WTC11 (cell line): Measurements from ENCODE around the gene PRSS38. TPM values are rescaled to one million over a fixed set of nuclear protein-coding genes. Genes with fewer than 3 reads are reported as not detected.

Source experiments
- ATAC-seq: fragments of 200-7000 bp; cut with Tn5 transposase; 2 replicates; pipeline ENCODE4 v1.10.0; 2021; ENCODE audit warnings: mild to moderate bottlenecking, moderate library complexity
- CTCF ChIA-PET: fragments of 300-600 bp; sonication (Branson Sonifier 250); formaldehyde crosslinking; loops from one replicate; lab custom pipeline; 2021; ENCODE audit warnings: antibody characterized with exemption; lab: Charles Lee
- POLR2A ChIA-PET: fragments of 350-600 bp; sonication (Branson Sonifier 250); formaldehyde crosslinking; loops from one replicate; lab custom pipeline; 2021; ENCODE audit warnings: antibody characterized with exemption; lab: Charles Lee
- DNase-seq: peaks from one replicate; pipeline ENCODE4 v3.0.0; 2021; ENCODE audit warnings: low spot score
- H3K27ac Mint-ChIP-seq: 2 replicates; pipeline ENCODE4 v1.8.0; 2021; ENCODE audit warnings: mixed read lengths
- H3K27me3 Mint-ChIP-seq: 2 replicates; pipeline ENCODE4 v1.8.0; 2021; ENCODE audit warnings: low read depth, mild to moderate bottlenecking, moderate library complexity, mixed read lengths
- H3K36me3 Mint-ChIP-seq: 2 replicates; pipeline ENCODE4 v1.8.0; 2021; ENCODE audit warnings: mixed read lengths
- H3K4me1 Mint-ChIP-seq: 2 replicates; pipeline ENCODE4 v1.8.0; 2022; ENCODE audit warnings: mixed read lengths
- H3K4me3 Mint-ChIP-seq: 2 replicates; pipeline ENCODE4 v1.8.0; 2021; ENCODE audit warnings: mild to moderate bottlenecking, moderate library complexity, mixed read lengths
- H3K9me3 Mint-ChIP-seq: 2 replicates; pipeline ENCODE4 v1.8.0; 2021; ENCODE audit warnings: mixed read lengths
- CBFB ChIP-seq: sonication (generic); formaldehyde crosslinking; IDR thresholded peaks from 2 replicates; pipeline ENCODE4 v1.8.1; 2022; ENCODE audit warnings: mild to moderate bottlenecking, low read depth, missing genetic modification reagents
- CREB1 ChIP-seq: sonication (generic); formaldehyde crosslinking; IDR thresholded peaks from 2 replicates; pipeline ENCODE4 v1.8.0; 2023; ENCODE audit warnings: mild to moderate bottlenecking, missing genetic modification reagents
- EMX1 ChIP-seq: fragments of 250-450 bp; sonication (Bioruptor Pico); IDR thresholded peaks from 2 replicates; pipeline ENCODE4 v1.8.0; 2021; ENCODE audit warnings: mild to moderate bottlenecking
- ETV6 ChIP-seq: sonication (generic); formaldehyde crosslinking; IDR thresholded peaks from 2 replicates; pipeline ENCODE4 v1.8.1; 2022; ENCODE audit warnings: mild to moderate bottlenecking, missing genetic modification reagents
- FOXK1 ChIP-seq: sonication (generic); formaldehyde crosslinking; IDR thresholded peaks from 2 replicates; pipeline ENCODE4 v1.8.0; 2022; ENCODE audit warnings: mild to moderate bottlenecking, moderate library complexity, missing genetic modification reagents
- GRHL2 ChIP-seq: fragments of 250-450 bp; sonication (Bioruptor Pico); IDR thresholded peaks from 2 replicates; pipeline ENCODE4 v1.8.0; 2022; ENCODE audit warnings: mild to moderate bottlenecking, moderate library complexity; ENCODE audit not compliant: insufficient replicate concordance, severe bottlenecking
- IRF2 ChIP-seq: sonication (generic); formaldehyde crosslinking; IDR thresholded peaks from 2 replicates; pipeline ENCODE4 v1.8.0; 2022; ENCODE audit warnings: low read depth, missing genetic modification reagents, borderline replicate concordance
- JUN ChIP-seq: sonication (generic); formaldehyde crosslinking; IDR thresholded peaks from 2 replicates; pipeline ENCODE4 v1.8.0; 2023; ENCODE audit warnings: mild to moderate bottlenecking, missing genetic modification reagents
- NFYB ChIP-seq: sonication (generic); formaldehyde crosslinking; conservative IDR thresholded peaks from 2 replicates; pipeline ENCODE4 v1.8.0; 2022; ENCODE audit warnings: low read depth, missing genetic modification reagents
- PRRX2 ChIP-seq: fragments of 250-450 bp; sonication (Bioruptor Pico); IDR thresholded peaks from 2 replicates; pipeline ENCODE4 v1.8.0; 2021; ENCODE audit warnings: mild to moderate bottlenecking
- SMAD3 ChIP-seq: sonication (generic); formaldehyde crosslinking; IDR thresholded peaks from 2 replicates; pipeline ENCODE4 v1.8.0; 2022; ENCODE audit warnings: missing genetic modification reagents, mild to moderate bottlenecking, borderline replicate concordance
- SOX15 ChIP-seq: fragments of 250-450 bp; sonication (Bioruptor Pico); IDR thresholded peaks from 2 replicates; pipeline ENCODE4 v1.9.0; 2021; ENCODE audit warnings: mild to moderate bottlenecking
- SP1 ChIP-seq: sonication (generic); formaldehyde crosslinking; conservative IDR thresholded peaks from 2 replicates; pipeline ENCODE4 v1.8.1; 2022; ENCODE audit warnings: missing genetic modification reagents
- TEAD1 ChIP-seq: sonication (generic); formaldehyde crosslinking; IDR thresholded peaks from 2 replicates; pipeline ENCODE4 v1.8.0; 2022; ENCODE audit warnings: mild to moderate bottlenecking, missing genetic modification reagents
- TP53 ChIP-seq: sonication (generic); formaldehyde crosslinking; IDR thresholded peaks from 2 replicates; pipeline ENCODE4 v1.8.1; 2023; ENCODE audit warnings: mild to moderate bottlenecking, missing genetic modification reagents
- ZBTB43 ChIP-seq: sonication (generic); formaldehyde crosslinking; IDR thresholded peaks from 2 replicates; pipeline ENCODE4 v1.8.1; 2023; ENCODE audit warnings: mild to moderate bottlenecking, missing genetic modification reagents
- ZNF138 ChIP-seq: sonication (generic); formaldehyde crosslinking; conservative IDR thresholded peaks from 2 replicates; pipeline ENCODE4 v1.8.1; 2022; ENCODE audit warnings: mild to moderate bottlenecking, moderate library complexity, missing genetic modification reagents
- ZNF263 ChIP-seq: sonication (generic); formaldehyde crosslinking; IDR thresholded peaks from 2 replicates; pipeline ENCODE4 v1.8.1; 2022; ENCODE audit warnings: low read depth, mild to moderate bottlenecking, moderate library complexity, missing genetic modification reagents
- ZNF416 ChIP-seq: fragments of 250-450 bp; sonication (Bioruptor Pico); IDR thresholded peaks from 2 replicates; pipeline ENCODE4 v1.9.0; 2021; ENCODE audit warnings: mild to moderate bottlenecking, inconsistent platforms
- ZNF512 ChIP-seq: sonication (generic); formaldehyde crosslinking; IDR thresholded peaks from 2 replicates; pipeline ENCODE4 v1.8.1; 2022; ENCODE audit warnings: missing genetic modification reagents, borderline replicate concordance
- total RNA-seq: library from RNA; stranded (reverse); gene quantifications from 3 replicates; pipeline ENCODE4 v1.2.3, GENCODE V29; 2021
- TF ChIP-seq, protein P1 (sequence below): sonication (generic); formaldehyde crosslinking; IDR thresholded peaks from 2 replicates; pipeline ENCODE4 v1.8.0; 2022; ENCODE audit warnings: mild to moderate bottlenecking, missing genetic modification reagents
- TF ChIP-seq, protein P2 (sequence below): fragments of 250-450 bp; sonication (Bioruptor Pico); IDR thresholded peaks from 2 replicates; pipeline ENCODE4 v1.9.0; 2021; ENCODE audit warnings: moderate library complexity, mild to moderate bottlenecking, inconsistent platforms, borderline replicate concordance
- TF ChIP-seq, protein P3 (sequence below): sonication (generic); formaldehyde crosslinking; IDR thresholded peaks from 2 replicates; pipeline ENCODE4 v1.8.1; 2023; ENCODE audit warnings: mild to moderate bottlenecking, missing genetic modification reagents, moderate library complexity
- TF ChIP-seq, protein P4 (sequence below): sonication (generic); formaldehyde crosslinking; IDR thresholded peaks from 2 replicates; pipeline ENCODE4 v1.8.1; 2023; ENCODE audit warnings: mild to moderate bottlenecking, missing genetic modification reagents, moderate library complexity
- TF ChIP-seq, protein P5 (sequence below): fragments of 250-450 bp; sonication (Bioruptor Pico); IDR thresholded peaks from 2 replicates; pipeline ENCODE4 v1.9.0; 2021; ENCODE audit warnings: mild to moderate bottlenecking
- TF ChIP-seq, protein P6 (sequence below): fragments of 250-450 bp; sonication (Bioruptor Pico); conservative IDR thresholded peaks from 2 replicates; pipeline ENCODE4 v1.9.0; 2021; ENCODE audit warnings: mild to moderate bottlenecking

The PRSS38 gene
- total RNA-seq, 1 experiment from 2014 or later = not detected

- TF ChIP-seq ETV6 (CRISPR knock-in tag) = no peak
- no peak for TF ChIP-seq EMX1 (CRISPR knock-in tag)
- no peak for TF ChIP-seq SP1 (CRISPR knock-in tag)
- TF ChIP-seq ZNF138 = no peak
- no peak for TF ChIP-seq ZNF416
- no peak for TF ChIP-seq CBFB
- no peak for TF ChIP-seq IRF2
- TF ChIP-seq, protein P1, sequence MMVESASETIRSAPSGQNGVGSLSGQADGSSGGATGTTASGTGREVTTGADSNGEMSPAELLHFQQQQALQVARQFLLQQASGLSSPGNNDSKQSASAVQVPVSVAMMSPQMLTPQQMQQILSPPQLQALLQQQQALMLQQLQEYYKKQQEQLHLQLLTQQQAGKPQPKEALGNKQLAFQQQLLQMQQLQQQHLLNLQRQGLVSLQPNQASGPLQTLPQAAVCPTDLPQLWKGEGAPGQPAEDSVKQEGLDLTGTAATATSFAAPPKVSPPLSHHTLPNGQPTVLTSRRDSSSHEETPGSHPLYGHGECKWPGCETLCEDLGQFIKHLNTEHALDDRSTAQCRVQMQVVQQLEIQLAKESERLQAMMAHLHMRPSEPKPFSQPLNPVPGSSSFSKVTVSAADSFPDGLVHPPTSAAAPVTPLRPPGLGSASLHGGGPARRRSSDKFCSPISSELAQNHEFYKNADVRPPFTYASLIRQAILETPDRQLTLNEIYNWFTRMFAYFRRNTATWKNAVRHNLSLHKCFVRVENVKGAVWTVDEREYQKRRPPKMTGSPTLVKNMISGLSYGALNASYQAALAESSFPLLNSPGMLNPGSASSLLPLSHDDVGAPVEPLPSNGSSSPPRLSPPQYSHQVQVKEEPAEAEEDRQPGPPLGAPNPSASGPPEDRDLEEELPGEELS (CRISPR knock-in tag) = no peak
- no peak for TF ChIP-seq ZBTB43 (CRISPR knock-in tag)
- TF ChIP-seq PRRX2 = no peak
- TF ChIP-seq, protein P2, sequence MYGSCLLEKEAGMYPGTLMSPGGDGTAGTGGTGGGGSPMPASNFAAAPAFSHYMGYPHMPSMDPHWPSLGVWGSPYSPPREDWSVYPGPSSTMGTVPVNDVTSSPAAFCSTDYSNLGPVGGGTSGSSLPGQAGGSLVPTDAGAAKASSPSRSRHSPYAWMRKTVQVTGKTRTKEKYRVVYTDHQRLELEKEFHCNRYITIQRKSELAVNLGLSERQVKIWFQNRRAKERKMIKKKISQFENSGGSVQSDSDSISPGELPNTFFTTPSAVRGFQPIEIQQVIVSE = no peak
- TF ChIP-seq, protein P3, sequence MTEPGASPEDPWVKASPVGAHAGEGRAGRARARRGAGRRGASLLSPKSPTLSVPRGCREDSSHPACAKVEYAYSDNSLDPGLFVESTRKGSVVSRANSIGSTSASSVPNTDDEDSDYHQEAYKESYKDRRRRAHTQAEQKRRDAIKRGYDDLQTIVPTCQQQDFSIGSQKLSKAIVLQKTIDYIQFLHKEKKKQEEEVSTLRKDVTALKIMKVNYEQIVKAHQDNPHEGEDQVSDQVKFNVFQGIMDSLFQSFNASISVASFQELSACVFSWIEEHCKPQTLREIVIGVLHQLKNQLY (CRISPR knock-in tag) = no peak
- no peak for TF ChIP-seq NFYB (CRISPR knock-in tag)
- TF ChIP-seq FOXK1 = no peak
- TF ChIP-seq ZNF512 = no peak
- no peak for TF ChIP-seq JUN (CRISPR knock-in tag)
- ChIA-PET POLR2A (no interaction called here), CTCF (interaction anchor here (1.1 kb wide), 1 partner anchor 169 kb away, joined by 3 read pairs; no protein-coding TSS in a partner anchor)
- DNase-seq = no peak
- H3K9me3 Mint-ChIP-seq = no peaks in the 10 kb centered on the region
- H3K4me1 Mint-ChIP-seq = peaks cover 9% of the 10 kb centered on the region
- no peak overlapping the region for H3K4me3 Mint-ChIP-seq
- no peak for ATAC-seq
- H3K27ac Mint-ChIP-seq = no peak overlapping the region
- peaks cover 4% of the 10 kb centered on the region; the same call in 1 of the 2 replicates for H3K36me3 Mint-ChIP-seq
- peaks cover 46% of the 10 kb centered on the region for H3K27me3 Mint-ChIP-seq
Observed at GRCh38 chr1:227785094-227785804, 30.2 kb upstream of the PRSS38 start.

DNA sequence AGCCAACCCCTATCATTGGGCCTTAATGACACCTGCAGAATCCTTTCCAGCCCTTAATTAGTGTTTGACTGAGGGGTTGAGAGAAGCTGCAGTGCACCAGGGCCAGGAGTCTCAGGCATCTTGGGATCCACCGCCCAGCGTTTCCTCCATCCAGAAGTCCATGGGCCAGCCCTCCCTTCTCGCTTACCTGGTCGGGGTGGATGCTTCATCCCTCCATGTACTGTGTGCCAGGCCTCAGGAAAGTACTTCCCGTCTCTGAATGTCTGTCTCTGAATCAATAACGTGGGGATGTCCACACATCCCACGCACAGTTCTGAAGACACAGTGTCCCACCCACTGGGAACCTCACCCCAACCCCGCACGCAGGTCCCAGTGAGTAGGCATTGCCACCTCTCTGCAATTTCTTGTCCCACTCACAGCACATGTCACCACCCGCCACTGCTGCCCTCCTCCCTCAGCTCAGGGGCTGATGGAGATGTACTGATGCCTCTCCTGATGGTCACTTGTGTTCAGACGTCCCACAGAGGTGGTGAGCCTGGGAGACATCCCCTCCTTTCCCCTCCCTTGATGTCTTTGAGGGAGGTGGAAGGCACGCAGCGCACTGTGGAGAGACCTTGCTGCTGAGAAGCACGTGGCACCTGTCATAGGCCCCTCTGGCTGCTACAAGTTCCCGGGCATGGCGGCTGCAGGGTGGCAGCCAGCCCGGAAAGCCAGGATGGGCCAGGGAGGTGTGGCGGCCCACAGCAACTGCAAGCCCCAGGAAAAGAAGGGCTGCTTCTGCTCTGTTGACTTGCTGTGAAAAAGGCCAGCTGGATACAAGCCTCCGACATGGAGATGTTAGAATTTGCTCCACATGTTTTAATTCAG lies 29.4 kb upstream of the PRSS38 start:
- ChIA-PET CTCF (interaction anchor here (1.1 to 1.2 kb wide), 2 partner anchors 166 to 168 kb away, joined by 3 to 5 read pairs; no protein-coding TSS in a partner anchor), POLR2A (no interaction called here)
- Mint-ChIP-seq H3K4me1 (peaks cover 9% of the 10 kb centered on the region), H3K27me3 (peaks cover 50% of the 10 kb centered on the region), H3K27ac (no peak overlapping the region), H3K4me3 (0 out of 2 replicates have a peak overlapping the region, but pooled peaks have one; percentile 20), H3K9me3 (no peaks in the 10 kb centered on the region), H3K36me3 (peaks cover 4% of the 10 kb centered on the region; the same call in 1 of the 2 replicates)
- ATAC-seq (no peak), DNase-seq (no peak)
- TF ChIP-seq ZNF263 (CRISPR knock-in tag) (no peak), SOX15 (CRISPR knock-in tag) (no peak), TEAD1 (CRISPR knock-in tag) (no peak), GRHL2 (CRISPR knock-in tag) (no peak), TP53 (CRISPR knock-in tag) (no peak), SMAD3 (CRISPR knock-in tag) (no peak), CREB1 (CRISPR knock-in tag) (no peak)
- TF ChIP-seq, protein P4, sequence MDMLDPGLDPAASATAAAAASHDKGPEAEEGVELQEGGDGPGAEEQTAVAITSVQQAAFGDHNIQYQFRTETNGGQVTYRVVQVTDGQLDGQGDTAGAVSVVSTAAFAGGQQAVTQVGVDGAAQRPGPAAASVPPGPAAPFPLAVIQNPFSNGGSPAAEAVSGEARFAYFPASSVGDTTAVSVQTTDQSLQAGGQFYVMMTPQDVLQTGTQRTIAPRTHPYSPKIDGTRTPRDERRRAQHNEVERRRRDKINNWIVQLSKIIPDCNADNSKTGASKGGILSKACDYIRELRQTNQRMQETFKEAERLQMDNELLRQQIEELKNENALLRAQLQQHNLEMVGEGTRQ (CRISPR knock-in tag) = no peak
- TF ChIP-seq, protein P5, sequence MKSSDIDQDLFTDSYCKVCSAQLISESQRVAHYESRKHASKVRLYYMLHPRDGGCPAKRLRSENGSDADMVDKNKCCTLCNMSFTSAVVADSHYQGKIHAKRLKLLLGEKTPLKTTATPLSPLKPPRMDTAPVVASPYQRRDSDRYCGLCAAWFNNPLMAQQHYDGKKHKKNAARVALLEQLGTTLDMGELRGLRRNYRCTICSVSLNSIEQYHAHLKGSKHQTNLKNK (CRISPR knock-in tag) = no peak
- TF ChIP-seq, protein P6, sequence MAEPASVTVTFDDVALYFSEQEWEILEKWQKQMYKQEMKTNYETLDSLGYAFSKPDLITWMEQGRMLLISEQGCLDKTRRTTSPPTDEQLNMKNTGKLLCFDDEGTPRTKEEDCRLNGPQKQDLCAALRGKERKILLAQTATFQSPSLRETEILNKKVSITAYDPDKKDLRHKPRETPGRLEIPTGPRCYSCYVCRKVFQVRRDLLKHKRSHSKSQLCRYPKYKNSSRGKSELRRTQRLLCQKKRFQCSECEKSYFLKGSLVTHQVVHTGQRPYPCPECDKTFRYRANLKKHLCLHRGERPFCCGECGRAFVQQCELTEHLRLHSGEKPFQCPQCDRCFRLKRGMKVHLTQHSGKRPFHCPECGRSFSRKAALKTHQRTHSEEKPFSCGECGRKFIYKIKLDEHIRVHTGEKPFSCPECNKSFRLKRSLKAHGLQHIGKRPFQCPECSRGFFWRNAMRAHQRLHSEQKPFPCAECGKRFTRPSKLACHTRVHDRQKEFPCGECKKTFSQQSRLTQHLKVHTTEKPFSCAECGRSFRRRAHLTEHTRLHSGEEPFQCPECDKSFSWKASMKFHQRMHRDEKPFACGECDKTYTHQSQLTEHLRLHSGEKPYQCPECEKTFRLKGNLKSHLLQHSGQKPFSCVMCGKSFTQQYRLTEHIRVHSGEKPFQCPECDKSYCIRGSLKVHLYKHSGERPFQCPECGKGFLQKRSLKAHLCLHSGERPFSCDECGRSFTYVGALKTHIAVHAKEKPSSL (CRISPR knock-in tag) = no peak
